WERI-Rb-1 (cell line): ENCODE results near the gene OR52W1.

Experiments
- DNase-seq: peaks from one replicate; pipeline ENCODE4 v3.0.0-alpha.2; 2020
- H3K27ac ChIP-seq: fragments of 250-450 bp; sonication (Bioruptor Pico); 2 replicates; pipeline ENCODE4 v1.5.1; 2020; ENCODE audit warnings: mild to moderate bottlenecking, moderate library complexity
- H3K27me3 ChIP-seq: fragments of 250-450 bp; sonication (Bioruptor Pico); 2 replicates; pipeline ENCODE4 v1.5.1; 2021; ENCODE audit warnings: mild to moderate bottlenecking, low read depth, moderate library complexity; ENCODE audit not compliant: insufficient read depth, severe bottlenecking
- H3K36me3 ChIP-seq: fragments of 250-450 bp; sonication (Bioruptor Pico); 2 replicates; pipeline ENCODE4 v1.5.1; 2020; ENCODE audit warnings: mild to moderate bottlenecking, moderate library complexity
- H3K4me3 ChIP-seq: 2 replicates; pipeline ENCODE4 v1.5.1; 2011; ENCODE audit warnings: low read depth, mild to moderate bottlenecking, control low read depth, low read length
- H3K9me3 ChIP-seq: fragments of 250-450 bp; sonication (Bioruptor Pico); 2 replicates; pipeline ENCODE4 v1.5.1; 2021; ENCODE audit warnings: mild to moderate bottlenecking, moderate library complexity; ENCODE audit not compliant: severe bottlenecking
- CTCF ChIP-seq: IDR thresholded peaks from 2 replicates; pipeline ENCODE4 v1.5.1; 2011; ENCODE audit warnings: low read depth, mild to moderate bottlenecking, control low read depth, inconsistent platforms, low read length

Gene OR52W1

GRCh38 chr11:6199174-6199810, at the start of gene OR52W1:
Gene OR52W1 (plus strand): TSS chr11:6199224. CDS start chr11:6199224, 0 bp downstream.
- no peak for TF ChIP-seq CTCF
- no peaks in the 10 kb centered on the region; the same call in 1 of the 2 replicates for H3K36me3 ChIP-seq
- no peak for DNase-seq
- no peaks in the 10 kb centered on the region for H3K9me3 ChIP-seq
- no peak within 1 kb of the TSS for H3K4me3 ChIP-seq
- H3K27ac ChIP-seq = no peak within 1 kb of the TSS
- no peaks in the 10 kb centered on the region for H3K27me3 ChIP-seq

DNA sequence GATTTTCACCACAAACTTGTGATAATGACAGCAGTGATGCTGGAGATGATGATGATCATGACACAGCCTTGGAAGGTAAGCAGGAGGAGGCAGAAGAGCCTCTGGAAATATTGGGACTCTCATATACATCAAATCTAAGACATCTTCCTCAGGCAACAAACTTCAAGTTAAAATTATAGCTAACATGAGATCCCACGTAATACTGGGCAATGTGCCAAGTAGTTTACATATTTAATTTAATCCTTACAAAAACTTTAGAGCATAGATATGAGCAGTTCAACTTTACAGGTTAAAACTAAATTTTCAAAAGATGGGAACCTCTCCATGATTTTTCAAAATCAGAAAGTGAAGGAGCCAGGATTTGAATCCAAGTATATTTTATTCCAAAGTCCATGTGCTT, 47.9 kb upstream of the OR52W1 start:
- Histone ChIP-seq H3K36me3 (no peaks in the 10 kb centered on the region), H3K27me3 (peaks cover 25% of the 10 kb centered on the region), H3K4me3 (no peak overlapping the region), H3K9me3 (peaks cover 2% of the 10 kb centered on the region), H3K27ac (no peak overlapping the region)
- DNase-seq = no peak
- TF ChIP-seq CTCF = no peak

GRCh38 chr11:6152126-6152525, 46.9 kb upstream of the OR52W1 start:
- no peak overlapping the region for H3K27ac ChIP-seq
- no peak for TF ChIP-seq CTCF
- peaks cover 29% of the 10 kb centered on the region for H3K27me3 ChIP-seq

GRCh38 chr11:6156628-6157359, 42.2 kb upstream of the OR52W1 start:
- Histone ChIP-seq H3K4me3 (no peak overlapping the region), H3K36me3 (no peaks in the 10 kb centered on the region), H3K27ac (no peak overlapping the region), H3K9me3 (peaks cover 2% of the 10 kb centered on the region), H3K27me3 (peaks cover 55% of the 10 kb centered on the region)
- no peak for TF ChIP-seq CTCF
- no peak for DNase-seq

More at GRCh38 chr11:6152126-6152525, 46.9 kb upstream of the OR52W1 start:
- DNase-seq = no peak
- Histone ChIP-seq H3K36me3 (no peaks in the 10 kb centered on the region), H3K4me3 (no peak overlapping the region), H3K9me3 (peaks cover 2% of the 10 kb centered on the region)

DNA sequence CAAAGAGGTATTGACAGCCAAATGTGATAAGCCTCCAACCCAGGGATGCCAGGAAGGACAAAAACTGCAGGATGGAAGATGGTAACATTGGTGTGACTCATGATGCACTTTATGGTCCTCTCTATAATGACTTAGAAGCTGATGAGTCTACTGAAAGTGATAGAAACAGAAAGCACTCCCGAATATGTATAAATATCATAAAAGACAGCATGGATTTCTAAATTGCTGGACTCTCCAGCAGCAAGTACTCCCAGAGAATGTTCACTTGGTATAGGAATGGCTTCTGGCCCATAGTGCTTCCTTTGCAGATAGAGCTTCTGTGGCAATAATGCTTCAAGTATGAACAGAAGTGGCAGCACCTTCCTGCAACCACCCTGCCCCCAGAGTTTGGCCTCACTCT, 28.8 kb upstream of the OR52W1 start, which contains the start of gene OR52B2:
Gene OR52B2 (minus strand): TSS at position 101 of the 400 bp plus-strand sequence. CDS start 0 bp downstream, at position 101.
- peaks cover under 1% of the 10 kb centered on the region for H3K9me3 ChIP-seq
- no peak within 1 kb of the TSS for H3K4me3 ChIP-seq
- no peak for DNase-seq
- H3K27me3 ChIP-seq = peaks cover 69% of the 10 kb centered on the region
- no peak within 1 kb of the TSS for H3K27ac ChIP-seq
- TF ChIP-seq CTCF = no peak
- H3K36me3 ChIP-seq = no peaks in the 10 kb centered on the region
